GM21528 (cell line): ENCODE data around the gene PAEP.

Experiments used
- ATAC-seq: cut with Tn5 transposase; IDR thresholded peaks from one replicate; pipeline ENCODE4 v1.9.1; 2021; ENCODE audit warnings: mild to moderate bottlenecking, moderate library complexity; ENCODE audit not compliant: unreplicated experiment, low FRiP score

The PAEP gene

DNA sequence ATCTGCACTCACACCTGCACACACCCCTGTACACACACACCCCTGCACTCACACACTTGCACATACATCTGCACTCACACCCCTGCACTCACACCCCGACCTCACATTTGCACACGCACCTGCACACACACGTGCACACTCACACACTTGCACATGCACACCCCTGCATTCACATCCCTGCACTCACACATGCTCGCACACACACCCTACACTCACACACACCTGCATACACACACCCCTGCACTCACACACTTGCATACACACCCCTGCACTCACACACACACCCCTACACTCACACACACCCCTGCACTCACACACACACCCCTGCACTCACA, 50.3 kb downstream of the PAEP start:
- ATAC-seq, result no peak

DNA sequence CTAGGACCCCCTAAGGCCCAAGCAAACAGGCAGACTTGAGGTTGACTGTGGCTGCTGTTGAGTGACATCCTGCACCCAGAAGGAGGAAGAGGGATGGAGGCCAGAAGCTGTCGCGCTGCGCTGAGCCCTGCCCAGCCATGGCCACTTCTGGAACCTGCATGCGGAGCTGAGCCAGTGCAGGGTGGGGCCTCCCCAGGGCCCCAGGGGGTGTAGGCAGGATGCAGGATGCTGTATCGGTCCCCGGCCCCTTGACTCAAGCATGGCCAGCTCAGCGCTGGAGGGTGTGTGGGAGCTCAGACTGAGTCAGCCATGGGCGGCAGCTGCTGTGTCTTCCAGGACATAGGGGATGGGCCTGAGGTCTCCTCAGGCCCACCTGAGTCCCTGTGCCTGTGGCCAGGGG, 50.9 kb downstream of the PAEP start:
- no peak for ATAC-seq

DNA sequence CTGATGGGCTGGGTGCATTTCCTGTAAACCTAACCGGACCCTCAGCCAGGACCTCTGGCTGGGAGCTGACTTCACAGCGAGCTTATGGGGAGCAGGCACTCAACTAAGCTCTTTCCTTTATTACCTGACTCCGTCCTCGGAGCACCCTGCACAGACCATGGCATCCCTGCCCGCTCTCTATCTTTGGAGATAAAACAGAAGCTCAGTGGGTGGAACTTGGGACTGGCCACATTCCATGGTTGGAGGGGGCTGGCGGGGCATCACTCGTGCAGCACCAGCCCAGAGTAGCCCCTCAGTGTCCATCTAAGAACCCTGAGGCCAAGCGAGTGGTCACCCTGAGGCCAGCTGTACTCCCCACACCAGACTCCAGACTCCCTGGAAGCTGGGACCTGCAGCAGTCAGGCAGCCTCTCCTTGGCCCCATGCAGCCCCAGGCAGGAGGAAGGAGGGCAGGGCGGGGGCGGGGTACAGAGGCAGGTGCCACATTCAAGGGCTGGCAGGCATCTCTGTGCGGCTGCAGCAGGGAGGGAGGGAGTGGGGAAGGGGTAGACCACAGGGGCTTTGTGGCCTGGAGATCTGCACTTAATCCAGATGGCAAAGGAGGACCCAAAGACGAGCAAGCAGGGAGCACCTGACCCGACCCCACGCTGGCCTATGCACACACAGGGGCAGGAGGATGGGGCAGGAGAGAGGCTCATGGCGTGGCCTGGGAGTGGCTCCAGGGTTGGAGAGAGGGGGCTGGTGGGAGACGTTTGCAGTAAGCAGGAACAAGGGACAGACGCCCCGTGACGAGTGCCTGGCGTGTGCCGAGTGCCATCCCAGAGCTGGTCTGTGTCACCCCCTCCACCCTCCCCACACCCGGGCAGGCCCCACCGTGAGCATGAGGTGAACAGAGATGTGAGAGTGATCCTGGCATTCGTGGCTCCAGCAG, 51.7 kb downstream of the PAEP start:
- ATAC-seq, result no peak

DNA sequence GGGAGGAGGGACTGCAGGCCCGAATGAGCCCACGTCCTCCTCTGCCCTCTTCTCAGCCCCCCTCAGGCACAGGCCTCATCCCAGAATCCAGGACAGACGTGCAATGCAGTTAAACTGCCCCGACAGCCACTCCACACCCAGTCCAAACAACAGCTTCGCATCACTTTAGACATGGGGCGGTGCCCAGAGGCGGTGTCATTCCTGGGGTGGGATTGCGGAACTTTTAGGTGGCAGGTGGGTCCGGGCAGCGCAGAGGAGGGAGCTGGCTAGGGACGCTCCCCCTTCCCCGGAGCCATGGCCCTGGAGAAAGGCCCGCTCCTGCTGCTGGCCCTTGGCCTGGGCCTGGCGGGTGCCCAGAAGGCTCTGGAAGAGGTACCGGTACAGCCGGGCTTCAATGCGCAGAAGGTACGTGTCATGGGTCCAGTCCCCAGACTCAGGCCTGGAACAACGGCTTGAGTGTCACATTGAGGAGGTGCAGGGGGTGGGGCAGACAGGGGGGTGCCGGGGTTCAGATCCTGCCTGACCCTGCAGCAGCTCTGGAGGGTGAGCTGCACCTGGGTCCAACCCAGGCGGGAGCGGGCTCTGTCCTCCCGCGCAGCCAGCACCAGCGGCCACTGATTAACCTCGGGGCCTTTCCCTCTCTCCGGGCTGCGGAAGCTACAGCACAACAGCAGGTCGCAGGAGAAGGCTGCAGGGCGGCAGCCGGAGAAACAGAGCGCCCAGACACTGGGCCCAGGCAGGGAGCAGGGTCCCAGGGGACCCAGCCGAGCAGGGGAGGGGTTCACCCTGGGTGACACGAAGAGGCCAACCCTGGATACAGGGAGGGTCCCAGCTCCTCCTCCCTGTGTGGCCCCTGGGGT, 52.6 kb downstream of the PAEP start:
- ATAC-seq, result no peak

DNA sequence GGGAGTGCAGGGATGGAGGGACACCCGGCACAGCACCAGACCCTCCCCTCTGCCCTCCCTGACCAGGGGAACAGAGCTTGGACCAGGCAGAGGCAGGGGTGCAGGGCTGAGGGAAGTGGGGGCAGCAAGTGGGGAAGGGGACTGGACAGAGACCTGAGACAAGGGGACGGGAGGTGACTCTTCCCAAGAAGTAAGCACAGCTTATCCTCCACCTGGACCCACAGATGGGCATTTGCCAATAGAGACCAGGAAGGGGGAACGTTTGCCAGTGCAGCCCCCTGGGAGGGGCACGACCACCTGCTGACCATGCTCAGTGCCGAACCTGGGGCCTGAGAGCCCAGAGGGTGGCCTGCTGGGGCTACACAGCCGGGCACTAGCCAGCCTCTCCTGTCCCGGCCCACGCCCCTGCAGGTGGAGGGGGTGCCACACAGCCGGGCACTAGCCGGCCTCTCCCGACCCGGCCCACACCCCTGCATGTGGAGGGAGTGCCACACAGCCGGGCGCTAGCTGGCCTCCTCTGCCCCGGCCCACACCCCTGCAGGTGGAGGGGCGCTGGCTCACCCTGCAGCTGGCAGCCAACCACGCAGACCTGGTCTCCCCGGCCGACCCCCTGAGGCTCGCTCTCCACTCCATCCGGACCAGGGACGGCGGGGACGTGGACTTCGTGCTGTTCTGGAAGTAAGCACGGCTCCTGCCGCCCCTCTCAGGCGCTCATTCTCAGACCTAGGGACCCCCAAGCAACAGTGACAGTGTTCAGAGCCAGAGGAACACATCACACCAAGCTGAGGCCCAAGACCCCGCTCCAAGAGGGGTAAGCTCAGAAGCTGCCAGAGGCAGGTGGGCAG, 53.5 kb downstream of the PAEP start:
- ATAC-seq, result no peak

DNA sequence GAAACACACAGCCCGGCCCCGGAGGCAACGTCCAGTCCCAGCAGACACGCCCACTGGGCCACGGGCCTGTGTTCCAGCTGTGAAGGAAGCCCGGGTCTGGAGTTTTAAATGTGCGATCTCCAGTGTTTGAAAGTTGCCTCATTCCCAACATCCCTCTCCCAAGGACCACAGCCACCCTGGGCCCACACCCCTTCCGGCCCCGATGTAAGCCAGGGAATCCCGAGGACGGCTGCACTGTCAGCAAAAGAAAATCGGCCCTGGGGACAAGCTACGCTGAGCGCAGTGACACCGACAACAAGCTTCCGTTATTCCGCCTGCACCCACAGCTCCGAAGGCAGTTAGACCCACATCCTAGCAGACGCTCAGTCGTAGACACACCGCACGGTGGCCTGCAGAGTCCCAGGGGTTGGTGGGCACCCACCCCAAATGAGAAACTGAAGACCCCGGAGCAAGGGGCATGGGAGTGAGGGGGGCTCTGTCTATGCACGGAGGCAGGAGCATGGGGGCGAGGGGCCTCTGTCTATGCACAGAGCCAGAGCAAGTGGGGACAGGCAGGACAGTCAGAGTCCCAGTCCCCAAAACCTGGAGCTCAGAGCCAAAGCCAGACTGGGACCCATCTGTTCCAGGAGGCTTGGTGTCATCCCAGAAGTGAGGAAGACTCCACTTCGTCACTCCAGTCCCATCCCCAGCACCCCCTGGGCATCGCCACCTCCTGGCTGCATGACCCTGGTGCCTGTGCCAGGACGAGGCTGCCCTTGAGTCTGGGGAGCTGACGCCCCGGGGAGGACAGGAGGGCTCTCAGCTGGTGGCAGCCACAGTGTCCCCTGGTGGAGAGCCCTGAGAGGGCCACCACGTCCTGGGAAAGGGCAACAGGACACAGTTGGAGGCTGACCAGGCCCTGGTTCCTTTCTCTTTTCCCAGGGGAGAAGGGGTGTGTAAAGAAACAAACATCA, 54.4 kb downstream of the PAEP start:
- ATAC-seq, result no peak
